Endothelial cell of umbilical vein (primary cell): ENCODE measurements around the gene SEMA4C.

Experiments used
- CTCF ChIP-seq, 2 donors: IDR thresholded peaks; 1 replicate in 1 of 2; 2 replicates in 1 of 2; pipeline ENCODE4 v1.5.1; 2011; ENCODE audit warnings: low read length in 2 of 2, mild to moderate bottlenecking in 2 of 2, moderate library complexity in 2 of 2, control low read depth in 1 of 2, inconsistent platforms in 1 of 2, low read depth in 1 of 2; ENCODE audit not compliant: insufficient read depth in 1 of 2; ENCODE audit errors: extremely low read depth in 1 of 2
- EZH2 ChIP-seq: IDR thresholded peaks from 2 replicates; pipeline ENCODE4 v1.6.1; 2012; ENCODE audit warnings: borderline replicate concordance, low read depth, mild to moderate bottlenecking, moderate library complexity, low read length, inconsistent platforms; ENCODE audit not compliant: severe bottlenecking
- FOS ChIP-seq: IDR thresholded peaks from 2 replicates; pipeline ENCODE4 v1.6.1; 2011; ENCODE audit warnings: mild to moderate bottlenecking, low read length, moderate library complexity, borderline replicate concordance; ENCODE audit not compliant: insufficient read depth
- JUN ChIP-seq: IDR thresholded peaks from 2 replicates; pipeline ENCODE4 v1.6.1; 2011; ENCODE audit warnings: borderline replicate concordance, low read depth; ENCODE audit not compliant: insufficient read length, insufficient read depth
- MAX ChIP-seq: IDR thresholded peaks from 2 replicates; pipeline ENCODE4 v1.6.1; 2011; ENCODE audit not compliant: insufficient read depth, insufficient read length
- POLR2A ChIP-seq: IDR thresholded peaks from 2 replicates; pipeline ENCODE4 v1.6.1; 2012; ENCODE audit warnings: low read depth, mild to moderate bottlenecking, control low read depth, low read length
- POLR2AphosphoS5 ChIP-seq: IDR thresholded peaks from 2 replicates; pipeline ENCODE4 v1.6.1; 2012; ENCODE audit warnings: low read depth, mild to moderate bottlenecking, control low read depth, low read length, moderate library complexity; ENCODE audit not compliant: insufficient read depth

GRCh38 chr2:96853321-96853720 lies 16.6 kb downstream of the SEMA4C start:
- no peak for TF ChIP-seq POLR2A
- no peak for TF ChIP-seq CTCF (IDR thresholded peaks at IDR 0.05; ENCODE audit: extremely low read depth in 1 of 2, insufficient read depth in 1 of 2, low read depth in 1 of 2, low read length in 2 of 2)
- no peak for TF ChIP-seq MAX
- no peak for TF ChIP-seq POLR2AphosphoS5
- no peak for TF ChIP-seq FOS
- no peak for TF ChIP-seq EZH2
- TF ChIP-seq JUN = no peak
